Smooth muscle cell (in vitro differentiated cells): ENCODE measurements around the gene KCNE4. TPM values are rescaled to one million over a fixed set of nuclear protein-coding genes. Genes with fewer than 3 reads are reported as not detected.

Source experiments
- DNase-seq: peaks from one replicate; lab custom pipeline; 2025; ENCODE audit not compliant: unreplicated experiment; lab: John Stamatoyannopoulos, UW
- H2AFZ ChIP-seq: fragments of 200-600 bp; sonication (generic); 2 replicates; pipeline ENCODE4 v1.6.0; 2016; ENCODE audit warnings: antibody characterized with exemption, low read depth, mild to moderate bottlenecking
- H3F3A ChIP-seq: fragments of 200-600 bp; sonication (generic); 2 replicates; pipeline ENCODE4 v1.6.0; 2017; ENCODE audit warnings: antibody characterized with exemption, low read depth
- H3K27ac ChIP-seq: fragments of 200-600 bp; sonication (generic); 2 replicates; pipeline ENCODE4 v1.5.1; 2016; ENCODE audit warnings: low read depth, mild to moderate bottlenecking
- H3K27me3 ChIP-seq: fragments of 200-600 bp; sonication (generic); 2 replicates; pipeline ENCODE4 v1.6.1; 2016; ENCODE audit warnings: low read depth, mild to moderate bottlenecking
- H3K36me3 ChIP-seq: fragments of 200-600 bp; sonication (generic); 2 replicates; pipeline ENCODE4 v1.5.1; 2016; ENCODE audit warnings: low read depth
- H3K4me1 ChIP-seq: fragments of 200-600 bp; sonication (generic); 2 replicates; pipeline ENCODE4 v1.5.1; 2016; ENCODE audit warnings: low read depth
- H3K4me2 ChIP-seq: fragments of 200-600 bp; sonication (generic); 2 replicates; pipeline ENCODE4 v1.6.0; 2016; ENCODE audit warnings: mild to moderate bottlenecking
- H3K4me3 ChIP-seq: fragments of 200-600 bp; sonication (generic); 2 replicates; pipeline ENCODE4 v1.5.1; 2016; ENCODE audit warnings: mild to moderate bottlenecking
- H3K79me2 ChIP-seq: fragments of 200-600 bp; sonication (generic); 2 replicates; pipeline ENCODE4 v1.6.0; 2016; ENCODE audit warnings: low read depth, mild to moderate bottlenecking
- H3K9ac ChIP-seq: fragments of 200-600 bp; sonication (generic); 2 replicates; pipeline ENCODE4 v1.6.0; 2016; ENCODE audit warnings: low read depth
- H3K9me3 ChIP-seq: fragments of 200-600 bp; sonication (generic); replicated peaks from 2 replicates; pipeline ENCODE4 v1.5.1; 2016; ENCODE audit warnings: low read depth
- H4K20me1 ChIP-seq: fragments of 200-600 bp; sonication (generic); 2 replicates; pipeline ENCODE4 v1.6.0; 2016; ENCODE audit warnings: low read depth
- CTCF ChIP-seq: fragments of 200-600 bp; sonication (generic); IDR thresholded peaks from 2 replicates; pipeline ENCODE4 v1.5.1; 2017; ENCODE audit warnings: borderline replicate concordance, mild to moderate bottlenecking, antibody characterized with exemption; ENCODE audit not compliant: insufficient read depth, poor library complexity, severe bottlenecking
- WGBS: methylation state at CpG from one replicate; pipeline ENCODE4 v1.1.7; 2016; ENCODE audit warnings: low lambda C conversion rate; 5-methylcytosine and 5-hydroxymethylcytosine counted together
- polyA plus RNA-seq: library from polyadenylated mRNA; unstranded; fragments of >200 nt; fragmentation: Nextera tagmentation; extraction: Ambion mirVana; gene quantifications from 2 replicates; pipeline ENCODE4 v1.2.1, GENCODE V29; 2016
- total RNA-seq: library from RNA; depleted of rRNA; stranded (reverse); fragments of >200 nt; gene quantifications from 2 replicates; pipeline ENCODE4 v1.2.3, GENCODE V29; 2014

Gene KCNE4
- total and polyA plus RNA-seq, 2 experiments from 2014 or later, result 36.7 to 67.5 TPM

- no peak overlapping the region for H2AFZ ChIP-seq
- TF ChIP-seq CTCF, result no peak
- H3K27ac ChIP-seq, result peak overlapping the region; percentile 6
- WGBS, result 85% methylated on average over 8 of the region's 8 CpGs
- no peaks in the 10 kb centered on the region for H3K9me3 ChIP-seq
- H3K27me3 ChIP-seq, result no peaks in the 10 kb centered on the region
- H3K4me2 ChIP-seq, result no peak overlapping the region
- peaks cover 3% of the 10 kb centered on the region for H3K4me1 ChIP-seq
- peaks cover 4% of the 10 kb centered on the region for H3F3A ChIP-seq
- no peak overlapping the region for H3K4me3 ChIP-seq
- no peak for DNase-seq
- H3K79me2 ChIP-seq, result no peaks in the 10 kb centered on the region
- no peak overlapping the region for H3K9ac ChIP-seq
- H4K20me1 ChIP-seq, result no peaks in the 10 kb centered on the region
- no peaks in the 10 kb centered on the region for H3K36me3 ChIP-seq
Observed at GRCh38 chr2:223104336-223105132, 52.5 kb downstream of the KCNE4 start.

Other genes starting within 250 kb of the KCNE4 start
- 178 and 183 TPM in 2 replicates for gene ACSL3, start 191.2 kb upstream of the KCNE4 start, total RNA-seq
- gene ACSL3, start 191.2 kb upstream of the KCNE4 start, polyA plus RNA-seq, result 111 TPM in 2 replicates